H9 (cell line): ENCODE data around the gene ABCB1. TPM values are rescaled to one million over a fixed set of nuclear protein-coding genes. Genes with fewer than 3 reads are reported as not detected.

ENCODE experiments used
- DNase-seq: peaks from one replicate; pipeline ENCODE4 v3.0.0-alpha.2; 2017
- H2AFZ ChIP-seq: one replicate; pipeline ENCODE4 v1.6.1; 2013; ENCODE audit warnings: mild to moderate bottlenecking, low read length, control low read depth, moderate library complexity
- H2AK5ac ChIP-seq: 2 replicates; pipeline ENCODE4 v1.6.1; 2013; ENCODE audit warnings: low read length, control low read depth, mixed read lengths; ENCODE audit not compliant: insufficient read length
- H2BK120ac ChIP-seq: one replicate; pipeline ENCODE4 v1.6.1; 2013; ENCODE audit warnings: low read depth, mild to moderate bottlenecking, low read length, control low read depth, inconsistent platforms; ENCODE audit not compliant: poor library complexity, severe bottlenecking
- H2BK12ac ChIP-seq: 2 replicates; pipeline ENCODE4 v1.6.1; 2013; ENCODE audit warnings: low read length, control low read depth, mixed read lengths, low read depth; ENCODE audit not compliant: insufficient read length
- H2BK15ac ChIP-seq: 2 replicates; pipeline ENCODE4 v1.6.1; 2013; ENCODE audit warnings: low read depth, low read length, control low read depth
- H2BK20ac ChIP-seq: one replicate; pipeline ENCODE4 v1.6.1; 2013; ENCODE audit warnings: low read depth, mild to moderate bottlenecking, low read length, control low read depth, inconsistent platforms; ENCODE audit not compliant: poor library complexity, severe bottlenecking
- H2BK5ac ChIP-seq: 2 replicates; pipeline ENCODE4 v1.6.1; 2013; ENCODE audit warnings: low read length, control low read depth, mixed read lengths; ENCODE audit not compliant: insufficient read length
- H3K14ac ChIP-seq: 2 replicates; pipeline ENCODE4 v1.6.1; 2013; ENCODE audit warnings: low read length, control low read depth; ENCODE audit not compliant: insufficient read depth
- H3K18ac ChIP-seq: 2 replicates; pipeline ENCODE4 v1.6.1; 2013; ENCODE audit warnings: low read depth, mild to moderate bottlenecking, mixed read lengths, low read length, control low read depth; ENCODE audit not compliant: insufficient read length
- H3K23ac ChIP-seq: 2 replicates; pipeline ENCODE4 v1.6.1; 2013; ENCODE audit warnings: low read length, control low read depth, mixed read lengths, low read depth; ENCODE audit not compliant: insufficient read length
- H3K23me2 ChIP-seq: 2 replicates; pipeline ENCODE4 v1.6.1; 2013; ENCODE audit warnings: low read depth, mild to moderate bottlenecking, mixed read lengths, low read length, control low read depth; ENCODE audit not compliant: insufficient read length, poor library complexity, severe bottlenecking
- H3K27ac ChIP-seq: 2 replicates; pipeline ENCODE4 v1.5.1; 2013; ENCODE audit warnings: low read length, control low read depth, mixed read lengths, low read depth; ENCODE audit not compliant: insufficient read length
- H3K27me3 ChIP-seq: 2 replicates; pipeline ENCODE4 v1.6.1; 2013; ENCODE audit warnings: low read length, control low read depth, inconsistent platforms; ENCODE audit not compliant: insufficient read depth
- H3K4ac ChIP-seq: 2 replicates; pipeline ENCODE4 v1.6.1; 2013; ENCODE audit warnings: low read depth, mild to moderate bottlenecking, control low read depth, inconsistent platforms, low read length, moderate library complexity
- H3K4me1 ChIP-seq: 2 replicates; pipeline ENCODE4 v1.6.1; 2013; ENCODE audit warnings: low read length, control low read depth, inconsistent platforms; ENCODE audit not compliant: insufficient read depth
- H3K4me2 ChIP-seq: 2 replicates; pipeline ENCODE4 v1.6.1; 2013; ENCODE audit warnings: low read length, control low read depth, mixed read lengths; ENCODE audit not compliant: insufficient read length, insufficient read depth
- H3K56ac ChIP-seq: 2 replicates; pipeline ENCODE4 v1.6.1; 2013; ENCODE audit warnings: low read depth, mild to moderate bottlenecking, mixed read lengths, low read length, control low read depth; ENCODE audit not compliant: insufficient read length
- H3K79me1 ChIP-seq: 2 replicates; pipeline ENCODE4 v1.6.1; 2013; ENCODE audit warnings: low read depth, mild to moderate bottlenecking, moderate library complexity, low read length, control low read depth, inconsistent platforms; ENCODE audit not compliant: insufficient read depth, poor library complexity, severe bottlenecking
- H3K79me2 ChIP-seq: 2 replicates; pipeline ENCODE4 v1.6.1; 2013; ENCODE audit warnings: low read length, control low read depth, inconsistent platforms; ENCODE audit not compliant: insufficient read depth
- H3K9ac ChIP-seq: 2 replicates; pipeline ENCODE4 v1.6.1; 2013; ENCODE audit warnings: low read length, control low read depth, mixed read lengths; ENCODE audit not compliant: insufficient read length; ENCODE audit errors: extremely low read depth
- H3K9me3 ChIP-seq: one replicate; pipeline ENCODE4 v1.6.1; 2013; ENCODE audit warnings: low read depth, low read length, inconsistent platforms; ENCODE audit not compliant: control insufficient read depth
- H3T11ph ChIP-seq: one replicate; pipeline ENCODE4 v1.6.1; 2013; ENCODE audit warnings: mild to moderate bottlenecking, low read length, control low read depth, inconsistent platforms
- H4K20me1 ChIP-seq: one replicate; pipeline ENCODE4 v1.6.1; 2013; ENCODE audit not compliant: control insufficient read depth, insufficient read length, insufficient read depth
- H4K5ac ChIP-seq: 2 replicates; pipeline ENCODE4 v1.6.1; 2013; ENCODE audit warnings: low read depth, mild to moderate bottlenecking, mixed read lengths, low read length, control low read depth; ENCODE audit not compliant: insufficient read length
- H4K8ac ChIP-seq: replicated peaks from 2 replicates; pipeline ENCODE4 v1.6.1; 2013; ENCODE audit warnings: low read length, control low read depth, mixed read lengths, low read depth; ENCODE audit not compliant: insufficient read length
- H4K91ac ChIP-seq: 2 replicates; pipeline ENCODE4 v1.6.1; 2013; ENCODE audit warnings: low read depth, mild to moderate bottlenecking, moderate library complexity, mixed read lengths, low read length, control low read depth; ENCODE audit not compliant: insufficient read length
- H3K27ac Mint-ChIP-seq, 3 experiments: 2 replicates in 2 of 3; 3 replicates in 1 of 3; pipeline ENCODE4 v1.8.0; 2020 to 2021; ENCODE audit warnings: mixed read lengths in 3 of 3, mild to moderate bottlenecking in 1 of 3, moderate library complexity in 1 of 3
- H3K27me3 Mint-ChIP-seq: 2 replicates; pipeline ENCODE4 v1.8.0; 2021; ENCODE audit warnings: low read depth, mild to moderate bottlenecking, moderate library complexity, mixed read lengths
- H3K36me3 Mint-ChIP-seq, 3 experiments: 2 replicates in 2 of 3; 3 replicates in 1 of 3; pipeline ENCODE4 v1.8.0; 2020 to 2021; ENCODE audit warnings: low read depth in 3 of 3, mixed read lengths in 3 of 3; ENCODE audit not compliant: insufficient read depth in 1 of 3
- H3K4me1 Mint-ChIP-seq, 2 experiments: 2 replicates each; pipeline ENCODE4 v1.8.0; 2020; ENCODE audit warnings: mixed read lengths in 2 of 2
- H3K4me3 Mint-ChIP-seq, 2 experiments: 2 replicates in 1 of 2; 3 replicates in 1 of 2; pipeline ENCODE4 v1.8.0; 2020 to 2021; ENCODE audit warnings: mild to moderate bottlenecking in 2 of 2, mixed read lengths in 2 of 2, moderate library complexity in 1 of 2
- H3K9me3 Mint-ChIP-seq, 2 experiments: 2 replicates in 1 of 2; 3 replicates in 1 of 2; pipeline ENCODE4 v1.8.0; 2020; ENCODE audit warnings: mild to moderate bottlenecking in 2 of 2, mixed read lengths in 2 of 2, moderate library complexity in 1 of 2
- CTCF ChIP-seq: fragments of 200-600 bp; sonication (generic); conservative IDR thresholded peaks from 3 replicates; pipeline ENCODE4 v1.8.0; 2021; ENCODE audit warnings: antibody characterized with exemption, mild to moderate bottlenecking
- WGBS: extraction: QIAGEN DNeasy Blood & Tissue Kit; methylation state at CpG from one replicate; pipeline ENCODE4 v1.1.7; 2013; ENCODE audit warnings: missing lambda C conversion rate, low lambda C conversion rate, mixed read lengths; ENCODE audit not compliant: insufficient read length; ENCODE audit errors: extremely low coverage; 5-methylcytosine and 5-hydroxymethylcytosine counted together
- total RNA-seq: library from RNA; stranded (reverse); gene quantifications from 2 replicates; pipeline ENCODE4 v1.2.1, GENCODE V29; 2021

Gene ABCB1
- total RNA-seq, 1 experiment from 2014 or later: 0.33 TPM

GRCh38 chr7:87495366-87495765, 105.3 kb downstream of the ABCB1 start:
- no peak overlapping the region for H3K23ac ChIP-seq
- no peak overlapping the region for H2AFZ ChIP-seq
- H3K4me2 ChIP-seq: no peak overlapping the region
- no peak overlapping the region for H3K9ac ChIP-seq
- no peak overlapping the region for H2BK20ac ChIP-seq
- no peak overlapping the region for H4K91ac ChIP-seq
- no peaks in the 10 kb centered on the region for H3K4me1 ChIP-seq
- H3K56ac ChIP-seq: no peak overlapping the region
- no peaks in the 10 kb centered on the region for H3K79me1 ChIP-seq
- Mint-ChIP-seq H3K4me3 (no peak overlapping the region), H3K4me1 (no peaks in the 10 kb centered on the region), H3K36me3 (no peaks in the 10 kb centered on the region), H3K9me3 (no peaks in the 10 kb centered on the region), H3K27ac (no peak overlapping the region), H3K27me3 (no peaks in the 10 kb centered on the region; the same call in 1 of the 2 replicates)
- no peak overlapping the region for H4K5ac ChIP-seq
- no peak overlapping the region for H2BK120ac ChIP-seq
- H2AK5ac ChIP-seq: no peak overlapping the region
- no peaks in the 10 kb centered on the region for H3K27me3 ChIP-seq
- no peak overlapping the region for H2BK12ac ChIP-seq
- TF ChIP-seq CTCF: no peak
- no peak overlapping the region for H2BK5ac ChIP-seq
- H2BK15ac ChIP-seq: no peak overlapping the region
- no peak overlapping the region for H3K14ac ChIP-seq
- no peak overlapping the region for H4K8ac ChIP-seq
- no peak for DNase-seq
- H4K20me1 ChIP-seq: no peaks in the 10 kb centered on the region
- no peak overlapping the region for H3K18ac ChIP-seq
- no peaks in the 10 kb centered on the region for H3K23me2 ChIP-seq
- no peaks in the 10 kb centered on the region for H3K9me3 ChIP-seq
- no peaks in the 10 kb centered on the region for H3K79me2 ChIP-seq
- no peak overlapping the region for H3K27ac ChIP-seq
- WGBS: no CpG with 5 or more reads among the region's 5 CpGs
- H3K4ac ChIP-seq: no peak overlapping the region
- H3T11ph ChIP-seq: no peak overlapping the region
